A549 (cell line): ENCODE results near the gene GRAPL.
"Not testable (repeated sequence)": the region's sequence is repeated elsewhere in the genome, so short reads cannot be mapped to it uniquely, and the experiment has no call there.

Source experiments
- EP300 ChIP-seq, 2 experiments: fragments of >200 bp; sonication (Bioruptor Twin); formaldehyde crosslinking; IDR thresholded peaks; 2 replicates in 1 of 2; 3 replicates in 1 of 2; pipeline ENCODE4 v1.6.1; 2016 to 2017
- RCOR1 ChIP-seq: fragments of 150-350 bp; IDR thresholded peaks from 2 replicates; pipeline ENCODE4 v1.6.1; 2014; ENCODE audit warnings: antibody characterized with exemption, low read length, low read depth
- SMC3 ChIP-seq: fragments of >200 bp; sonication (Bioruptor Twin); formaldehyde crosslinking; IDR thresholded peaks from 3 replicates; pipeline ENCODE4 v1.6.1; 2018; ENCODE audit warnings: inconsistent platforms
- TF ChIP-seq, protein P1 (sequence below): fragments of >200 bp; sonication (Bioruptor Twin); formaldehyde crosslinking; IDR thresholded peaks from 3 replicates; pipeline ENCODE4 v1.5.1; 2016
- TF ChIP-seq, protein P2 (sequence below): fragments of 200-600 bp; sonication (generic); IDR thresholded peaks from 2 replicates; pipeline ENCODE4 v1.6.1; 2016; ENCODE audit warnings: antibody characterized with exemption, mild to moderate bottlenecking, moderate library complexity
- TF ChIP-seq, protein P3 (sequence below): IDR thresholded peaks from 2 replicates; pipeline ENCODE4 v1.6.1; 2012

DNA sequence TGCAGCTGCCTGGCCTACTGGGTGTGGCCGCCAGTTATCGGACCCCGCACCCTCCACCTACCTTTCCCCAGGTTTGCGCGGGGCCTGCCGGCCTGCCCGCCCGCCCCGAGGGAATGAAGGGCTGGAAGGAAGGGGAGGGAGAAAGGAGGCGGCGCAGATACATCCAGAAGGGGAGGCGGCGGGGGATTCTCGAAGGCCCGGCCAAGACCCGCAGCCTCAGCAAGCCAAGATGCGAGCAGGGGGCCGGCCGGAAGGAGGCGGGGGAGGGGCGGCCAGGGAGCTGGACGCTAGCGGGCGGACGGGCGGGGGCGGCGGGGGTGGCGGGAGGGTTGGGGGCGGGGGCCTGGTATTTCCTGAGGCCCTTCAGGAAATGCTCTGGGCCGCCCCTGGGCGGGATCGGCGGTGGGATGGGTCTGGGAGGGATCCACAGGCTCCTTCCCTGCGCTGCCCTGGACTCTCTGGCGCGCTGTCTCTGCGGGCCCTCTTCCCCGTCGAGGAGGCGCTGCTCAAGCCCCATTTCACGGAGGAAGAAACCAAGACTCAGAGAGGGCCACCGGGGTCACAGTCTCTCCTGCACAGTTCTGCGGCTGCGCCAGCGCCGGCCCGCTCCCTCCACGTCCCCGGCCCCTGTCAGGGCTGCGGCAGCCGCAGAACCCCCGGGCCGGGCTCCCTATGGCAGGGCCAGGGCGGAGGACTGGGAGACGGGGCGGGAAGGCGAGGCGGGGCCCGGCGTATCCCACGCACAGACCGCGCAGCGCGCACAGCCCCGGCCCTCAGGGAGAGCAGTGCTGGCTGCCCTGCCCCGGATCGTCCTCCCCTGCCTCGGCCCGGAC is 35.2 kb downstream of the GRAPL start:
- TF ChIP-seq, protein P1, sequence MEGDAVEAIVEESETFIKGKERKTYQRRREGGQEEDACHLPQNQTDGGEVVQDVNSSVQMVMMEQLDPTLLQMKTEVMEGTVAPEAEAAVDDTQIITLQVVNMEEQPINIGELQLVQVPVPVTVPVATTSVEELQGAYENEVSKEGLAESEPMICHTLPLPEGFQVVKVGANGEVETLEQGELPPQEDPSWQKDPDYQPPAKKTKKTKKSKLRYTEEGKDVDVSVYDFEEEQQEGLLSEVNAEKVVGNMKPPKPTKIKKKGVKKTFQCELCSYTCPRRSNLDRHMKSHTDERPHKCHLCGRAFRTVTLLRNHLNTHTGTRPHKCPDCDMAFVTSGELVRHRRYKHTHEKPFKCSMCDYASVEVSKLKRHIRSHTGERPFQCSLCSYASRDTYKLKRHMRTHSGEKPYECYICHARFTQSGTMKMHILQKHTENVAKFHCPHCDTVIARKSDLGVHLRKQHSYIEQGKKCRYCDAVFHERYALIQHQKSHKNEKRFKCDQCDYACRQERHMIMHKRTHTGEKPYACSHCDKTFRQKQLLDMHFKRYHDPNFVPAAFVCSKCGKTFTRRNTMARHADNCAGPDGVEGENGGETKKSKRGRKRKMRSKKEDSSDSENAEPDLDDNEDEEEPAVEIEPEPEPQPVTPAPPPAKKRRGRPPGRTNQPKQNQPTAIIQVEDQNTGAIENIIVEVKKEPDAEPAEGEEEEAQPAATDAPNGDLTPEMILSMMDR, result not testable (repeated sequence)
- TF ChIP-seq, protein P2, sequence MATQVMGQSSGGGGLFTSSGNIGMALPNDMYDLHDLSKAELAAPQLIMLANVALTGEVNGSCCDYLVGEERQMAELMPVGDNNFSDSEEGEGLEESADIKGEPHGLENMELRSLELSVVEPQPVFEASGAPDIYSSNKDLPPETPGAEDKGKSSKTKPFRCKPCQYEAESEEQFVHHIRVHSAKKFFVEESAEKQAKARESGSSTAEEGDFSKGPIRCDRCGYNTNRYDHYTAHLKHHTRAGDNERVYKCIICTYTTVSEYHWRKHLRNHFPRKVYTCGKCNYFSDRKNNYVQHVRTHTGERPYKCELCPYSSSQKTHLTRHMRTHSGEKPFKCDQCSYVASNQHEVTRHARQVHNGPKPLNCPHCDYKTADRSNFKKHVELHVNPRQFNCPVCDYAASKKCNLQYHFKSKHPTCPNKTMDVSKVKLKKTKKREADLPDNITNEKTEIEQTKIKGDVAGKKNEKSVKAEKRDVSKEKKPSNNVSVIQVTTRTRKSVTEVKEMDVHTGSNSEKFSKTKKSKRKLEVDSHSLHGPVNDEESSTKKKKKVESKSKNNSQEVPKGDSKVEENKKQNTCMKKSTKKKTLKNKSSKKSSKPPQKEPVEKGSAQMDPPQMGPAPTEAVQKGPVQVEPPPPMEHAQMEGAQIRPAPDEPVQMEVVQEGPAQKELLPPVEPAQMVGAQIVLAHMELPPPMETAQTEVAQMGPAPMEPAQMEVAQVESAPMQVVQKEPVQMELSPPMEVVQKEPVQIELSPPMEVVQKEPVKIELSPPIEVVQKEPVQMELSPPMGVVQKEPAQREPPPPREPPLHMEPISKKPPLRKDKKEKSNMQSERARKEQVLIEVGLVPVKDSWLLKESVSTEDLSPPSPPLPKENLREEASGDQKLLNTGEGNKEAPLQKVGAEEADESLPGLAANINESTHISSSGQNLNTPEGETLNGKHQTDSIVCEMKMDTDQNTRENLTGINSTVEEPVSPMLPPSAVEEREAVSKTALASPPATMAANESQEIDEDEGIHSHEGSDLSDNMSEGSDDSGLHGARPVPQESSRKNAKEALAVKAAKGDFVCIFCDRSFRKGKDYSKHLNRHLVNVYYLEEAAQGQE, result not testable (repeated sequence)
- TF ChIP-seq SMC3; RCOR1; EP300 (IDR thresholded peaks at IDR 0.05): not testable (repeated sequence)
- TF ChIP-seq, protein P3, sequence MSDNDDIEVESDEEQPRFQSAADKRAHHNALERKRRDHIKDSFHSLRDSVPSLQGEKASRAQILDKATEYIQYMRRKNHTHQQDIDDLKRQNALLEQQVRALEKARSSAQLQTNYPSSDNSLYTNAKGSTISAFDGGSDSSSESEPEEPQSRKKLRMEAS, result not testable (repeated sequence)
